GM18907 (cell line): ENCODE results near the gene CDKN1B.
A peak's percentile ranks its signal among the peaks of the same experiment; 100 is the strongest.
"Not testable (repeated sequence)": the region's sequence is repeated elsewhere in the genome, so short reads cannot be mapped to it uniquely, and the experiment has no call there.

ENCODE experiments used
- ATAC-seq: cut with Tn5 transposase; IDR thresholded peaks from one replicate; pipeline ENCODE4 v1.9.1; 2021; ENCODE audit warnings: mild to moderate bottlenecking, moderate library complexity; ENCODE audit not compliant: unreplicated experiment

The CDKN1B gene

GRCh38 chr12:12723149-12723680, 6.0 kb downstream of the CDKN1B start:
- ATAC-seq, result no peak

- no peak for ATAC-seq
These were observed 6.7 kb downstream of the CDKN1B start for GRCh38 chr12:12723681-12724420.

GRCh38 chr12:12724421-12725085, 7.4 kb downstream of the CDKN1B start:
- peak; percentile 25 for ATAC-seq

- peak; percentile 67 for ATAC-seq
These were observed 8.2 kb downstream of the CDKN1B start for GRCh38 chr12:12725086-12725955.

- ATAC-seq, result no peak
These were observed 8.9 kb downstream of the CDKN1B start for GRCh38 chr12:12725956-12726554.

GRCh38 chr12:12726555-12727093, 9.5 kb downstream of the CDKN1B start:
- ATAC-seq, result no peak

- no peak for ATAC-seq
These were observed 14.0 kb downstream of the CDKN1B start for GRCh38 chr12:12731178-12731577.

GRCh38 chr12:12731785-12732184, 14.6 kb downstream of the CDKN1B start:
- ATAC-seq, result no peak

GRCh38 chr12:12733118-12733517, 15.9 kb downstream of the CDKN1B start:
- ATAC-seq, result no peak

- ATAC-seq, result no peak
These were observed 16.9 kb downstream of the CDKN1B start for GRCh38 chr12:12734054-12734453.

- no peak for ATAC-seq
These were observed 17.4 kb downstream of the CDKN1B start for GRCh38 chr12:12734561-12735071.

GRCh38 chr12:12735301-12735700, 18.1 kb downstream of the CDKN1B start:
- ATAC-seq, result no peak

GRCh38 chr12:12736759-12737676, 19.9 kb downstream of the CDKN1B start:
- peak; percentile 72 for ATAC-seq

- not testable (repeated sequence) for ATAC-seq
These were observed 21.0 kb downstream of the CDKN1B start for GRCh38 chr12:12738152-12738551.

GRCh38 chr12:12741660-12742059, 24.5 kb downstream of the CDKN1B start:
- ATAC-seq, result no peak

- ATAC-seq, result no peak
These were observed 27.6 kb downstream of the CDKN1B start for GRCh38 chr12:12744546-12745305.

GRCh38 chr12:12745576-12746211, 28.5 kb downstream of the CDKN1B start:
- ATAC-seq, result no peak

- ATAC-seq, result no peak
These were observed 30.1 kb downstream of the CDKN1B start for GRCh38 chr12:12747278-12747677.
